GM18498 (cell line): ENCODE measurements around the gene GGPS1.
"Not testable (repeated sequence)": the region's sequence is repeated elsewhere in the genome, so short reads cannot be mapped to it uniquely, and the experiment has no call there.

Experiments used
- ATAC-seq: cut with Tn5 transposase; IDR thresholded peaks from one replicate; pipeline ENCODE4 v1.9.1; 2021; ENCODE audit warnings: mild to moderate bottlenecking, moderate library complexity; ENCODE audit not compliant: unreplicated experiment

The GGPS1 gene

GRCh38 chr1:235328271-235329138 is at the start of gene GGPS1:
Gene GGPS1, plus strand, starts transcription at chr1:235328570. Its CDS starts 6,695 bp downstream, at chr1:235335265.
- ATAC-seq = peak; percentile 67

- no peak for ATAC-seq
Observed at GRCh38 chr1:235278915-235279292, 49.5 kb upstream of the GGPS1 start.

- no peak for ATAC-seq
Observed at GRCh38 chr1:235279694-235280093, 48.7 kb upstream of the GGPS1 start.

DNA sequence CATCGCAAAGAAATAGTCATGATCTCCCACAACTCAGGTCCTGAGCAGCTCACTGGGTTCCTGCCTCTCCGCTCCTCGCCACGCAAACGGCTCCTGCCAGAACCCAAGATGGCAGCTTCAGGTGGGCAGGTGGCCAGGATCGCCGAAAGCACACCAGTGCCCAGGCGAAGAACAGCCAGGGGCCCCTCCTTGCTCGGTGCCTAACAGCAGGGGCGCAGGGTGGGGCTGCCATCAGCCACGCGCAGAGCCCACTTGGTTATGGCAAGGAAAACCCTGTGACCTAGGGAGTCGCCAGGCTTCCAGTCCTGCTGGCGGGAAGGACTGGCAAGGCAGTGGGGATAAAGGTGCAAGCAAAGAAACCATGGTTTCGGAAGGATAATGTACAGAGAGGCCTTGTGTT is 47.9 kb upstream of the GGPS1 start:
- ATAC-seq = no peak

DNA sequence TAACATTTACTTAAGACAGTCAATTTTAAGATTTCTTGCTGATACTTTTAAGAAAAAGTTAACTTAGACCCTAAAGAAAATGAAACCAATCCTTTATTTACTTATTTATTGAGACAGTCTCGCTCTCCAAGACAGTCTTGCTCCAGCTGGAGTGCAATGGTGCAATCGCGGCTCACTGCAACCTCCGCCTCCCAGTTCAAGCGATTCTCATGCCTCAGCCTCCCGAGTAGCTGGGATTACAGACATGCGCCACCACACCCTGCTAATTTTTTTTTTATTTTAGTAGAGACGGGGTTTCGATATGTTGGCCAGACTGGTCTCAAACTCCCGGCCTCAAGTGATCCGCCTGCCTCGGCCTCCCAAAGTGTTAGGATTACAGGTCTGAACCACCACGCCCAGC is 44.7 kb upstream of the GGPS1 start:
- ATAC-seq = not testable (repeated sequence)

DNA sequence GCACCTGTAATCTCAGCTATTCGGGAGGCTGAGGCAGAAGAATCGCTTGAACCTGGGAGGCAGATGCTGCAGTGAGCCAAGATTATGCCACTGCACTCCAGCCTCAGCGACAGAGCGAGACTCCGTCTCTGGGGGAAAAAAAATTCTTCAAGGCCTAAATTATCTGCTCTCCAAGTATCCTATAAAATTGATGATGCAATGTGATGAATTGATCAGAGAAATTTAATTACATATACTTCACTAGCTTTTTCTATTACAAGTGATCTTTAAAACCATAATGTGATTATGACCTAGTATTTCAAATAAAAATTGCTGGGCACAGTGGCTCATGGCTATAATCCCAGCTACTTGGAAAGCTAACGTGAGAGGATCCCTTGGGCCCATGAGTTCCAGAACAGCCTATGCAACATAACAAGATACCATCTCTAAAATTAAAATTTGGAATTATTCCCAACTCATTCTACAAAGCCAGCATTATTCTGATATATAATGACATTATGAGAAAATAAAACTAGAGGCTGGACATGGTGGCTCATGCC is 44.1 kb upstream of the GGPS1 start:
- no peak for ATAC-seq

DNA sequence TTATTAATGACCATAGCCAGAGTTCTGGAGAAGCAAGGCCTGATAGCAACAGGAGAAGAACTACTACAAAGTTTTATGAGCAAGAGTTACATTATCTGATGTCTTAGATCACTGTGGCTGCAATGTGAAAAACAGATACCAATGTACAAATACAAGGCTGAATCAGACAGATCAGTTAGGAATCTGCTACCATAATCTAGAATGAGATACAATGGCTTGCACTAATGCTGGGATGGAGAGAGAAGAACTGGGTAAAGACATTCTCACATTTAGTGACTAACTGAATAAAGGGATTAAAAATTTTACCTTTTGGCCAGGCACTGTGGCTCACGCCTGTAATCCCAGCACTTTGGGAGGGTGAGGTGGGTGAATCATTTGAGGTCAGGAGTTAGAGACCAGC is 41.7 kb upstream of the GGPS1 start:
- ATAC-seq = no peak

- no peak for ATAC-seq
Observed at GRCh38 chr1:235287208-235287882, 41.0 kb upstream of the GGPS1 start.

DNA sequence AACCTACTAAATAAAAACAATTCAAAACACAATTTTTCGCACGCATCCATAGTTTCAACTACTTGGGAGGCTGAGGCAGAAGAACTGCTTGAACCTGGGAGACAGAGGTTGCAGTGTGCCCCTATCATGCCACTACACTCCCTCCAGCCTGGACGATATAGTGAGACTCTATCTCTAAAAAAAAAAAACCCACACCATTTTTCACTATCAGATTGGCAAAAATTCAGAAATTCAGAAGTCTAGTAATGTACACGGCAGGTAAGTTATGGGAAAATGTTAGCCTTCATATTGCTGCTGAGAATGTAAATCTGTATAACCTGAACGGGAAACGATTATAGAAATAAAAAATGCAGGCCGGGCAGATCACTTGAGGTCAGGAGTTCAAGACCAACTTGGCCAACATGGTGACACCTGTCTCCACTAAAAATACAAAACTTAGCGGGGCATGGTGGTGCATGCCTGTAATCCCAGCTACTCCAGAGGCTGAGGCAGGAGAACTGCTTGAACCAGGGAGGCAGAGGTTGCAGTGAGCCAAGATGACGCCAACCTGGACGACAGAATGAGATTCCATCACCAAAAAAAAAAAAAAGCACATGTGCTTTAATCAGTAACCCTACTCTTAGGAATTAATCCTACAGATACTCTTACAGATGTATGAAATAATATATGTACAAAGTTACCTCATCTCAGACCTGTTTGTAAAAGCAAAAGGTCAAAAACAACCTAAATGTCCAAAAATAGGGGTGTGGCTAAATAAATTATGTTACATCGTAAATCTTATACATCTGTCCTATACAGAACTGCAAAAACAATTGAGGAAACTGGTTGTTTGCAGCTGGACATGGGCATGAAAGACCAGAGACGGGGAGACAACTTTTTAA is 38.3 kb upstream of the GGPS1 start:
- no peak for ATAC-seq

- no peak for ATAC-seq
Observed at GRCh38 chr1:235290740-235291502, 37.4 kb upstream of the GGPS1 start.

GRCh38 chr1:235291599-235292091 is 36.7 kb upstream of the GGPS1 start:
- ATAC-seq = no peak

DNA sequence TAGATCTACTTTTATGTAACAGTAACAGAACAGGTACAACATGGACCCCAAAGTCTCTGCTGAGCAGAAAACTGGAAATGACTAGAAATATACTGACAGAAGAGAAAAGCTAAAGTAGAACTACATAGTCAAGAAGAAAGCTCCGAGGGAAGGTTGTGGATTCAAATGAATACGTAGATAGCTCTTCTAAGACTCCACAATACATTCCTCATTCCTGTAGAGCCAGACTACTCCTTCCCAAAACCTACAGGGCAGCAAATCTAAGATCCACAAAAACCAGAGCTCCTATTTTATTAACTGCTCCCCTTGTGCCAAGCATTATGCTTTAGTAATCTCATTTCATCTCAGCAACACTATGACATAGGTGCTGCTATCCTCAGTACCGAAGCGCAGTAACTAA is 35.6 kb upstream of the GGPS1 start:
- no peak for ATAC-seq

- no peak for ATAC-seq
Observed at GRCh38 chr1:235293322-235293942, 34.9 kb upstream of the GGPS1 start.

DNA sequence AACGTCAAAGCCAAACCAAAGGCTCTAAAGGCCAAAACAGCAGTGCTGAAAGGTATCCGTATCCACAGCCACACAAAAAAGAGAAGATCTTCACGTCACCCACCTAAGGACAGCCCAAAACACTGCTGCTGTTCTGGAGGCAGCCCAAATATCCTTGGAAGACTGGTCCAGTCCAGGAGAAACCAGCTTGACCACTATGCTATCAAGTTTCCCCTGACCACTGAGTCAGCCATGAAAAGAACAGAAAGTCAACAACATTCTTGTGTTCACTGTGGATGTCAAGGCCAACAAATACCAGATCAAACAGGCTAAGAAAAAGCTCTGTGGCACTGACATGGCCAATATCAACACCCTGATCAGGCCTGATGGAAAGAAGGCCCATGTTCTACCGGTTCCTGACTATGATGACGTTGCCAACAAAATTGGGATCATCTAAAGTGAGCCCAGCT is 32.4 kb upstream of the GGPS1 start:
- no peak for ATAC-seq

DNA sequence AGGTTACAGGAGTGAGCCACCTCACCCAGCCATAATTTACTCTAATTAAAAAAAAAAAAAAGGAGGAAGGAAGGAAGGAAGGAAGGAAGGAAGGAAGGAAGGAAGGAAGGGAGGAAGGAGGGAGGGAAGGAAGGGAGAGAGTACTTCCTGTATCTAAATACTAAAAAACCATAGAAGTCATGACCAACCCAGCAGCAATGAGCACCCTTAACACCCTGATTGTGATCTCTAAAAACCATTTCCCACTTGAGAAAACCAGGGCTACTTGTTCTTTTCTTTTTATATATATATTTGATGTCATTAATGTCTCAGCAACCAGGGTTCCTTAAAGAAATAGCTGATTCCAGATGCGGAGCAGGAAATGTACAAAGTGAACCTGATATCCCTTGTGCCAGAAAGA is 31.6 kb upstream of the GGPS1 start:
- ATAC-seq = no peak

- ATAC-seq = no peak
Observed at GRCh38 chr1:235297579-235297978, 30.8 kb upstream of the GGPS1 start.

GRCh38 chr1:235298758-235299157 is 29.6 kb upstream of the GGPS1 start:
- no peak for ATAC-seq

DNA sequence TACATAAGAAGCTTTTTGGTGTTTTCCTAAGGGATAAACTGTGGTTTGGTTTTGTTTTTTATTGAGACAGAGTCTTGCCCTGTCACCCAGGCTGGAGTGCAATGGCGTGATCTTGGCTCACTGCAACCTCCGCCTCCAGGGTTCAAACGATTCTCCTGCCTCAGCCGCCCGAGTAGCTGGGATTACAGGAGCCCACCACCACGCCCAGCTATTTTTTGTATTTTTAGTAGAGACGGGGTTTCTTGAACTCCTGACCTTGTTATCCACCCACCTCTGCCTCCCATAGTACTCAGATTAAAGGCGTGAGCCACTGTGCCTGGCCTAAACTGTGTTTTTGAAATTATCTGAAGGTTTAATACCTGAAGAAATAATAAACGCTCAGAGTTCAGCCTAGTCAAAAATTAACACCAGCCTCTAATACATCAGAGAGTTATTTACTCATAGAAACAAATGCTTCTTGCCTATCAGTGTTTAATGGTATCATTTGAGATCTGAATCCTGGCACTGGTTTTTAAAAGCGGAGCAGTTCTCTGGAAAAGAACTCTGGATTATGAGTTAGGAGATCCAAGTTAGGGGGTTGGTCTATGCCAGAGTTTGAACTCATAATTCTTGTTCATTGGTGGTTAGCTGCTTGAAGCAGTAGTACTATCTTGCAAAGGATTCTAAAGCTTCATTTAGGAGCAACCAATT is 29.1 kb upstream of the GGPS1 start:
- no peak for ATAC-seq

DNA sequence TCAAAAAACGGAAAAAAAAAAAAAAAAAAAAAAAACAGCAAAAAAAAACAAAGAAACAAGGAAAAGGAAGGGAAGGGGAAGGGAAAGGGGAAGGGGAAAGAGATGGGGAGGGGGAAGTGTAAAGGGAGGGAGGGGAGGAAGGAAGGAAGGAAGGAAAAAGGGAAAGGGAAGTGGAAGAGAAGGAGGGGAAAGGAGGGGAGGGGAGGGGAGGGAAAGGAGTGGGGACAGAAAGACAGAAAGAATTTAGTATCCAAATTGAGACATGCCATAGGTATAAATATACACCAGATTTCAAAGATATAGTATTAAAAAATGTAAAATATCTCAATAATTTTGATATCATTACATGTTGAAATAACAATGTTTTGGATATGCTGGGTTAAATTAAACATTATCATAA is 26.2 kb upstream of the GGPS1 start:
- no peak for ATAC-seq
